HG03196 (cell line): ENCODE data around the gene FRMD5.

ENCODE experiments used
- ATAC-seq: cut with Tn5 transposase; IDR thresholded peaks from one replicate; pipeline ENCODE4 v1.9.1; 2021; ENCODE audit not compliant: unreplicated experiment

FRMD5 gene

DNA sequence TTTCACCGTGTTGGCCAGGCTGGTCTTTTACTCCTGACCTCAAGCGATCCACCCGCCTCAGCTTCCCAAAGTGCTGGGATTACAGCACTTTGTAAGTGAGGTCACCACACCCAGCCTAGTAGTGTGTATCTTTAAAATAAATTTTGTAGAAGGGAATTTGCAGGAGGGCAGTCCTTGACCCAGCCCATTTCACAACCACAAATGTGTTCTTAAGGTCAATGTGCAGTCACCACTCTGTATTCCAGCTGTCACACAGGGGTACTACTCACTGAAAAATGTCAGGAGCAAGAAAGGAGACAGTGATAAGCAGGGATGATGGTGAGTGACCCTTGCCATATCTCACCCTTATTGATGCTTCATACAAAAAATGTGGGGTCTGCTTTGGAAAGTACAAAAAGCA, 98.5 kb downstream of the FRMD5 start:
- ATAC-seq, result no peak

DNA sequence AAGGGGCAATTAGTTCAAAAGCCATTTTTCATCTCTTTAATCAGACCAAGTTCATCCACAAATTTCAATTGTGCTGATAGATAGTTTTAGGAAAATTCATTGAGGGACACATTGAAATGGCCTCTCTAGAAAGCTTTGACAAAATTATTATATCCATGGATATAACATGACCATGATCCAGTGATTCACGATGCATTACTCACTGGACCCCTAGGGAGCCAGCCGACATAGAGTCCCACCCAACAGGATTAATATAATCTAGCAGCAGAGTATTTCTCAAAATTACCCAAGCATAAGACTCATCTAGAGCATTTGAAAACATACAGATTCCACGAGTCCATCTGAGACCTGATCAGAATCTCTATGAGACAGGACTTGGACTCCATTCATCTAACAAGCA, 100.3 kb downstream of the FRMD5 start:
- ATAC-seq, result no peak

DNA sequence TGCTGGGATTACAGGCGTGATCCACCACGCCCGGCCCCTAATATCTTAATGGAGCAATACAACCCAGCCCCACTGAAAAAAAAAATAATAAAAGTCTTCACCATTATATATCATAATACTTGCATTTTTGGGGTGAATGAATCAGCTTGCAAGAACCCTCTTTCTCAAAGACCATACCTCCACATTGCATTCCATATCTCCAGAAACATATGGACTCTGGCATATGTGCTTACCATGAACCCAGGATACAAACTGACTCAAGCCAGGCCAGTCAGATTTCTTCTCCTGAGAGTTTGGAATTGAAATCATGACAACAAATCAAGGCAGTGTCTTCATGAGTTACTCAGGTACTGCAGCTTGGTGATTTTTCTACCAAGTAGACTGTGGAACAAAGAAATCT, 101.2 kb downstream of the FRMD5 start:
- no peak for ATAC-seq

DNA sequence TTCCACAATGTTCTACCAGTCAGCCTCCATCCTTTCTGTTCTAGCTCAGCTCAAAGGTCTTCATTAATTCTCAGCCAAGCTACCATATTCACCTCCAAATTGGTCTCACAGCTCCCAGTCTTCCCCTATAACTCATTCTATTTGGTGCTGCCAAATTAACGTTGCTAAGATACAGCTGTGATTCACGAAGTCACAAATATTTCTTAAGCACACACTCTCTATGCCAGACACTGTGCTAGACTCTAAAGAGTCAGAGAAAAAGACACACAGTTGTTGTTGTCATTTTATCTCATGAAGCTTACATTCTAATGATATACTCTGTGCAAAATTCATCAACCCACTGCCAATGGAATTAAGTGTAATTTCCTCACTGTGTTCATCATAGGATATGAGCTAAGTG, 102.8 kb downstream of the FRMD5 start:
- no peak for ATAC-seq

DNA sequence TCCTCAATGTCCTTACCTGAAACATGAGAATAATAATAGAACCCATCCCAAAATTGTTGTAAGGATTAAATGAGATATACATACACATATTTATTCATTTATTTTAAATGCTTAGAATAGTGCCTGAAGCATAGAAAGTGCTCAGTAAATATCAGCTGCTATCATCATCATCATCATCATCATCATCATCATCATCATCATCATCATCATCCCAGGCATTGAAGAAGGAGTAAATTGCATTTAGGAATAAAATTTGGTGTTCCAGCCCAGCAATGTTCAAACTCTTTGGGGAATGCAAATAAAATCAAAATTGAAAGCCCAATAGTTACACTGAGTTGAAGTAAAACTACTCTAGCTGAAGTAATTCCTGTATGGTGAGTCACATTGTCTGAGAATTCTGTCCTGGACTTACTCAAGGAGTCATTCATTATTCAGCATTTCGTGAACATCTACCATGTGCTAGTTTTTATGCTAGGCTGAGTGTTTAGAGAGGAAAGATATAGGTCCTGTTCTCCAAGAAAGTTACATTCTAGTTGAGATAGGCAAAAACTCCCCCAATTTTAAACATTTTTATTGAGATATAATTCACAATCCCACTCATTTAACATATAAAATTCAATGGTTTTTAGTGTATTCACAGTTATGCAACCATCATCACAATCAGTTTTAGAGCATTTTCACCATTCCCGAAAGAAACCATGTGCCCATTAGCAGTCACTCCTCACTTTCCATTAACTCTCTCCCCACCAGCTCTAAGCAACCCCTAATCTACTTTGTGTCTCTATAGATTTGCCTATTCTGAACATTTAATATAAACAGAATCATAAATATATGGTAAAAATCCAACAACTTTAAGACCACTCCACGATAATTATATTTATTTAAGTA, 107.2 kb downstream of the FRMD5 start:
- ATAC-seq, result no peak

DNA sequence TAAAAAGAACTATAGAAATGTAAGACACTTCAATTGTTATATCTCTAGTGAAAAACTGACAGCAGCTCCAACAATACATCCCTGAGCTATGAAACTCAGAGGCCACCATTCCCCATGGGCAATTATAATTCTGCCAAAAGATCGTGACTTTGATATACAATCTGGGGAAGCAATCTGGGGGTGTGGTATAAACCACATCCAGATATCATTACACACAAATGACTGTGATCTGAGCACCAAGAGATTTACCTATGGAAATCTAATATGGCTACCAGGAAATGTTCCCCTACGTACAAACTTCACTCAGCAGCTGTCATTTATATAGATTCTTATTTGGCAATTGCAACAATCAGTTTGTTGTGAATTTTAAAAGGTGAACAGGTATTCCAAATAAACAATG, 110.3 kb downstream of the FRMD5 start:
- no peak for ATAC-seq

DNA sequence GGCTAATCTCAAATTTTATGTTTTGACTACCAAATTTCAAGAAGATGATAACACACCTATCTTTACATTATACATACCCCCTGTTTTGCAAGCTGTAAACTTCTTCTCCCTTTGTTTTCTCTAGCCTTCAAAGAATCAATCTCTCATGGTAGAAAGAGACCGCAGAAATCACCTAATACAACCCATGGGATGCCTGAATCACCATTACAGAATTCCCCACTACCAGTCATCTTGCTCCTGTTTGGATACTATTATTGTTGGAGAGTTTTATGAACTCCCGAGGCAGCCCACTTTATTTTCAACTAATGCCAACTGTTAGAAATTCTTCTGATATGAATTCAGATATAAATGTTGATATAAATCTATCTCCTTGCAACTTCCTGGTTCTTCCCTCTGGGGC, 110.9 kb downstream of the FRMD5 start:
- ATAC-seq, result no peak

DNA sequence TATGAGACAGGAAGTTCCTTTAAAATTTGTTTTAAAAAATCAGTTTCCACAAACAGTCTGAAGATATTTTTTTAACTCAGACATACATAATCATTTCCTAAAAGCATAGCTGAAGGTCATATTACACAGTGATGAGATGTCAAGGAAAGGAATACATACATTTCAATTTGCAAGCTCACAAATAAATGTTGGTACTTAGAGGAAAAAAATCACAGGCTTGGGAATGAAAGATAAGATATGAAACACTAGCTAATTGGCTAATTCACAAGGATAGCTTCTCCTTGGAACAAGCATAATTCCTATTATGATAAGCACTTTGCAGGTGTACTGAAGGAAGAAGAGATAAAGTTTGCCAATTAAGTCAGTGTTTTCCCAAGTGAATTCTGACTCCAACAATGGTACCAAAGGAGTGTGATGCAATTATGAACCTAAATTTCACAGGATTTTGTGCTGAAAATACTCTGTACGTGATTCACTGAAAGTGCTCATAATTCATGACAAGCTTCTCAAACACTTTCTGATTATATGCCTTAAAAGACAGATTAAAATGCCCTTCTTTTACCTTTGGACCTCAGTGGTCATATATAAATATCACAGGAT, 112.4 kb downstream of the FRMD5 start:
- ATAC-seq, result no peak

DNA sequence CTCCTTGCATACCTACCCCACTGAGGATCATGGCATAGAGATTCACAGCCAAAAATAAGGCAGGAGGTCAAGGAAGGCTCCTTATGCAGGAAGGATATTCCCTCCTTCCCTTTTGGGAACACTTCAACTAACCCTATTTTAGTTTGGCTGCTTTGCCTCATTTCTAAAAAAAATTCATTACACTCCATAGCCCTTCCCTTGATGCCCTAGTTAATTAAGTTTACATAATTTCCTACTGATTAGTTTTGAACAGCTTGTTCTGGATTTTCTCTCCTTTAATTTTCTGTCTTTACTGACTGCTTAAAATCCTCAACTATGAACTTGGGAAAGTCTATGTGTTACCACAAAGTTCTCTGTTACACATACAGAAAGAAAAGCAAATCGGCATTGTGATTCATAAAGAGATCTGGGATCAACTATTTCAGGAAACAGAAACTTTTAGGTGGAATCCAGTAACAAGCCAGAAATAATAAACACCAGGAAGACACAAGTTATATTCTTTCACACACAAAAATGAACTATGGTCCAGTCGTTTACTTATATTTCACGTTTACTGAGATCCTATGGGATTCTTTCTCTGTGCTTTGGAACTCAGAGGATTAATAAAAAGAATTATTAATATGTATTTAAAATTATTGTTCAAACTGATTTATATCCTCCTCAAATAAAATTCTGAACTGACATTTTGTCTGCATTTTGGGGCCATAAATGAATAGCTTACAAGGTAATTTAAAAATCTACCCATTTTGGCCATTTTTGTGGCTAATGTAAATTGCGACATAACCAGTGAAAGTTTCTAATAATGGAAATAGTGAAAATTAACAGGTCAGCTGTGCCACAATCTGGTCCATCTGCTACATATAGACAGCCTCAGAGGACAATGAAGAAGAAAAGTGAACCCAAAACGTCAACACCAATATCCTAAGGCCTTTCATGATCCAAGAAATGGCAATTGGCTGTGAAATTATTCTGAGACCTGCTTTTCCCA, 113.8 kb downstream of the FRMD5 start:
- no peak for ATAC-seq

DNA sequence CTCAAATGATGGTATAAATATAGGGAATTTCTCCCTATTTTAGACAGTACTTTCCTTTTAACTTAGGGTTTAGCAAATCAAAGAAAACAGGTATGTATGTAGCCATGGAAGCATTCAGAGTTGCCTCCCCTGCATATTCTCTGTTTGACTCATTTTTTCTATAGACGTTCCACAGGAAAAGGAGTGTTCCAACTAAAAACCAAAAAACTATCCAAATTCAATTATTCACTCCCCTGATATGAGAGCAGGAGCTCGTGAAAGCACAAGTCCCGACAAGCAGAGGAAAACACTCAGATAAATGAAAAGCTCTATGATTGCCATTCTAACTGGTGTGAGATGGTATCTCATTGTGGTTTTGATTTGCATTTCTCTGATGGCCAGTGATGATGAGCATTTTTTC, 119.5 kb downstream of the FRMD5 start:
- no peak for ATAC-seq

DNA sequence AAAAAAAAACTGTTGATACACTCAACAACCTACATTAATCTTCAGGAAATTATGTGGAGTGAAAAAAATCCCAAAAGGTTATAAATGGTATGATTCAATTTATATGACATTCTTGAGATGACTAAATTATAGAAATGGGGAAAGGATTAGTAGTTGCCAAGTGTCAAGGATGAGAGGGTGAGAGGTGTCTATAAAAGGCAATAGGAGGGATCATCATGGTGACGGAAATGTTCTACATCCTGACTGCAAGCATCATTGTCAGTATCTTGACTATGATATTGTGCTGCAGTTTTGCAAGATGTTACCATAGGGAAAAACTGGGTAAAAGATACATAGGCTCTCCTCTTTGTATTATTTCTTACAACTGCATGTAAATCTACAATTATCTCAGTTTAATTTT, 125.6 kb downstream of the FRMD5 start:
- no peak for ATAC-seq

DNA sequence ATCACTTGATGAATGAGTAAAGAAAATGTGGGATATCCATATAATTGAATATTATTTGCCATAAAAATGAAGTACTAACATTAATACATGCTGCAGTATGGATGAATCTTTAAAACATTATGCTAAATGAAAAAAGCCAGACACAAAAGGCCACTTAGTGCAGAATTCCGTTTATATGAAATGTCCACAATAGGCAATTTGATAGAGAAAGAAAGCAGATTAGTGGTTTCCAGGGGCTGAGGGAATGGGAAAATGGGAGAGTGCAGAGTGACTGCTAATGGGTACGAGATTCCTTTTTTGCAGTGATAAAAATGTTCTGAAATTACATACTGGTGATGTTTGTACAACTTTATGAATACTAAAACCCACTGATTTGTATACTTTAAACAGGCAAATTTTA, 126.7 kb downstream of the FRMD5 start:
- no peak for ATAC-seq

DNA sequence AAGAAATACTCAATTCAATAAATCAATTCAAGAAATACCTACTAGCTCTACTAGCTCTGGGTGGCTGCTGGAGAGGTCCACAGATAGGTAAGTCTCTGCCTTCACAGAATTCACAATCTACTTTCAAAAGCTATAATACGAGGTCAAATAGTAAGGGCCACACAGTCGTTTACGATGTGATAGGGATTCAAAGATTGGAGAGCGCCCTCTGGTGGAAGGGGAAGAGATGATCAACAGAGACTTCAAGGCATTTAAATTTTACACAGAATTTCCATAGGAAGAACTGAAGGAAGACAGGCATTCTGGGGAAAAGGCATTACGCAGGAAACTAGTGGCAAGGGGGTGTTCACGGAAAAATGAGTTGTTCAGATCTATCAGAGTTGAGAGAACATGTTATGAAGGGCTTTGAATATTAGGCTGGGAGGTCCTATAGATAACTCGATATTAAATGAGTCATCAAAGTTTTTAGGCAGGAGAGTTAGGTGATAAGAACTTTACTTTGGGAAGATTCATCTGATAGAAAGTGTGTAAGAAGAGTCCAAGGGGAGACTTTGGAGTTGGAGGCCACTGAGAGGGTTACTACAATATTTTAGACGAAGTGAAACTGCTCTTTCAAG, 128.8 kb downstream of the FRMD5 start:
- ATAC-seq, result no peak

DNA sequence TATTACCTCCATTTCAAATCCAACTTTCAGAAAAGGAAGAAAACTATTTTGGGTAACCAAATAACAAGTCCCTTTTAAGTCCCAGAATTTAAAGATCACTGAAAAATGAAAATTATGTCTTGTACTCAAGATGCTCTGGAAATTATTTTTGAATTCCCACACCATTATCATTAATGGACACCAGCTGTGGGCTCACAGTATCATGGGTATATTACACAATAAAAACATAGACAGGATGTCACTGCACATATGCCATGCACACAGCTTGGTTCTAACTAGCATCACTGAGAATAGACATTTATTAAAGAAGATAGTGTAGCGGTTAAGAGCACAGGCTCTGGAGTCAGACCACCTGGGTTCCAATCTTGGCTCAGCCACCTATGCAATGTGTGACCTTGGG, 130.4 kb downstream of the FRMD5 start:
- ATAC-seq, result no peak

DNA sequence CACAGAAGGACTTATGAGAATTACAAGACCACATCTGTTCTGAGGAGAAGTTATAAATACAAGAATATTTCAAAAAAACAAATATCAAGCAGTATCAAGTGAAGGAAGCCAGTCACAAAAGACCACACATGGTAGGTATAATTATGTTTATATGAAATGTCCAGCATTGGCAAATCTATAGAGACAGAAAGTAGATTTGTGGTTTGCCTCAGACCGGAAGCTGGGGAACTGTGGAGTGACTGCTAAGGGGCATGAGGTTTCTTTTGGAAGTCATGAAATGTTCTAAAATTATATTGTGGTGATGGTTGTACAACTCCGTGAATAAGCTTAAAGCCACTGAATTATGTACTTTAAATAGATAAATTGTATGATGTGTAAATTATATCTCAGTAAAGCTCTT, 136.9 kb downstream of the FRMD5 start:
- no peak for ATAC-seq

DNA sequence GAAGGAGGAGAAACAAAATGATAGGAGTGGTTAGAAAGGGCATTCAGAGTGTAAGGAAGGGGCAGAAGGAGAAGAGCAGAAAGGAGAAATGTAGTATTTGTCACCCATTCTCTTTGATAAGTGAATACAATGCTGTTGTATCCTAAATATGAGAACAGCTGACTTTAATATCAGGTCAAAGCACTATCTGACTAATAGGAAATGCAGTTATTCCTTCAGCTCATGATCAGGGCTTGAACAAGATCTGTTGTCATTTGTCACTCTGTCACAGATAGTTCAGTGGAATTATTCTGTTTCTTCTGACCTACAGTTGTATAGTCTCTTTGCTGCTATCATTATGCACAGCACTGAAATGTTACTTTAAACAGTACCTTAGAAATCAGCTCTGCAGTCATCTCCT, 149.4 kb downstream of the FRMD5 start:
- no peak for ATAC-seq

DNA sequence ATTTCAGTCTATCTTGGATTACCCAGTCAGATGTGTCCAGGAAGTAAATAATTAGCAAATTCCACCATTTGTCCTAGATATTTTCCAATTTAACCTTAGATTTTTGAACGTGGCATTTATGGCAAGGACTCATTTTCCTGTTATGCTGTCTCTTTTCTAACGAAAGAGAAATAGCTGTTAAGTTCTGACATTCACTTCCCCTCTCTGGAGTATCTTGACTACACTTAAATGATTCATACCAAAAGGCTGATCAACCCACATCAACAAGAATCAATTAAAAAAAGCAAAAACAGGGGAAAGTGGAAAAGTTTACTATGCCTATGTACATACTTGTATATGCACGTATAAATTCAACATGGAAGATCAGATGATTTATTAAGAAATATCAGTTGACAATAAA, 149.9 kb downstream of the FRMD5 start:
- no peak for ATAC-seq

DNA sequence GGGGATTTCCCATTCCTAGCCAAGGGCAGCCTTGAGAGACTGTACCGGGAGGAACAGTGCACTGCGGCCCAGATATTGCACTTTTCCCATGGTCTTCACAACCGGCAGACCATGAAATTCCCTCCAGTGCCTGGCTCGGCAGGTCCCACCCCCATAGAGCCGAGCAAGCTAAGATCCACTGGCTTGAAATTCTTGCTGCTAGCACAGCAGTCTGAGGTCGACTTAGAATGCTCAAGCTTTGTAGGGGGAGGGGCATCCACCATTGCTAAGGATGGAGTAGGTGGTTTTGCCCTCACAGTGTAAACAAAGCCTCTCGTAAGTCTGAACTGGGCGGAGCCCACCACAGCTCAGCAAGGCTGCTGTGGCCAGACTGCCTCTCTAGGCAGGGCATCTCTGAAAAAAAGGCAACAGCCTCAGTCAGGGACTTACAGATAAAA, 156.3 kb downstream of the FRMD5 start:
- ATAC-seq, result no peak

DNA sequence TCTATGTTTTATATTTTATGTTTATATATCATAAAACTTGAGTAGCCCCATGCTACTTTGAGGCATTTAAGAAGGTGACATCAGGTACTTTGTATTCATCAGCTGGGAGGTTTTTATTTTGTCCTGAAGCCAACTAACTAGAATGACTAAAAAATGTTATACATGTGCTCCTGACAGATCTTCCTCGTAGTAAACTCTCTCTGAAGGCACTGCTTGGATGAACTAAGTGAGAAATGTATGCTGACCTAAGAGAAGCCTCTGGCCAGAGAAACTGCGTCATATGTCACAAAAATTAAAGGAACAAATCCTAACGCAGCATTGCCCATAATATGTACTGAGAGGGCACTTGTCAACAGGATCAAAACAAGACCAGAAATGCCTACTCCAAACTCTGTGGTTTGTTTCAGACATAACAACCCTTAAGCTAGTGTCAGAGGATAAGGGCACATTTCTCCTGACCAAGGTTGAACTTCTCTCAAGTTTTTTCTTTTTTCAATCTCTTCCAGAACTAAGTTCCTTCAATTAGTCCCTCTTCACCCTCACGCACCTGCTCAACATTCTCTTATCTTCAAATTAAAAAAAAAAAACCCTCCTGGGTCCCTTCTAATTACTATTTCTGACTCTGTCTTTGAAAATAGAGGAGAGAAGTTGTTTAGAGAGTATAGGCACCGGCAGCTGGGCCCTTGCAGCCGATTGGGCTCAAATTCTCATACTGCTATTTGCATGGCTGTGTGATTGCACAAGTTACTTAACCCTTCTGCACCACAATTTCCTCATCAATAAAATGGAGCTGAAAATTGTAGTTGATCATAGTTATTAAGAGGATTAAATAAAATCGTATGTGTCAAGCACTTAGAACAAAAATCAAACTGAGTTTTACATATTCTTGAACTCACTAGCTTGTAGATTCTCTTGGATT, 159.0 kb downstream of the FRMD5 start:
- no peak for ATAC-seq
